Measurements from ENCODE around the gene RAC3.

DNA sequence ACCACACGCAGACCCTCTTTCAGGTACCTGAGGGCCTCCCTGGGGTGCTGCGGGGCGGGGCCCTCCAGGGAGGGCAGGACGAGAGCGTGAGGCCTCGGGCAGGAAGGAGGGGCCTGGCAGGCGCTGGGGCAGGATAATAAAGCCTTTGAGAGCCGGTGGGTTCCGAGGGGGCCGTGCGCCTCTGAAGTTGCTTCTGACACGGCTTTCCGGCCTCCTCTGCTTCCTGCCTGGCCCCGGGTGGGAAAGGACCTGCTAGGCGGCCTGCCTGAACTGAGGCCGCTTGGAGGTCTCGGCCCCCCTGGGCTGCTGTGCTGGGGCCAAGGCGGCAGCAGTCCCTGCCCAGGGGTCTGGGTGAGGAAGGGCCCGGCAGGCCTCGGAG lies 19.2 kb upstream of the RAC3 start:
- TF ChIP-seq, protein P1, sequence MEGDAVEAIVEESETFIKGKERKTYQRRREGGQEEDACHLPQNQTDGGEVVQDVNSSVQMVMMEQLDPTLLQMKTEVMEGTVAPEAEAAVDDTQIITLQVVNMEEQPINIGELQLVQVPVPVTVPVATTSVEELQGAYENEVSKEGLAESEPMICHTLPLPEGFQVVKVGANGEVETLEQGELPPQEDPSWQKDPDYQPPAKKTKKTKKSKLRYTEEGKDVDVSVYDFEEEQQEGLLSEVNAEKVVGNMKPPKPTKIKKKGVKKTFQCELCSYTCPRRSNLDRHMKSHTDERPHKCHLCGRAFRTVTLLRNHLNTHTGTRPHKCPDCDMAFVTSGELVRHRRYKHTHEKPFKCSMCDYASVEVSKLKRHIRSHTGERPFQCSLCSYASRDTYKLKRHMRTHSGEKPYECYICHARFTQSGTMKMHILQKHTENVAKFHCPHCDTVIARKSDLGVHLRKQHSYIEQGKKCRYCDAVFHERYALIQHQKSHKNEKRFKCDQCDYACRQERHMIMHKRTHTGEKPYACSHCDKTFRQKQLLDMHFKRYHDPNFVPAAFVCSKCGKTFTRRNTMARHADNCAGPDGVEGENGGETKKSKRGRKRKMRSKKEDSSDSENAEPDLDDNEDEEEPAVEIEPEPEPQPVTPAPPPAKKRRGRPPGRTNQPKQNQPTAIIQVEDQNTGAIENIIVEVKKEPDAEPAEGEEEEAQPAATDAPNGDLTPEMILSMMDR (IDR thresholded peaks at IDR 0.05; ENCODE audit: poor library complexity): no peak
- TF ChIP-seq EZH2phosphoT487 (IDR thresholded peaks at IDR 0.05; ENCODE audit: low read depth, severe bottlenecking, unreplicated experiment): no peak
